HG02981 (cell line): ENCODE data around the gene OSBPL6.
"Not testable (repeated sequence)": the region's sequence is repeated elsewhere in the genome, so short reads cannot be mapped to it uniquely, and the experiment has no call there.

Source experiments
- ATAC-seq: cut with Tn5 transposase; IDR thresholded peaks from one replicate; pipeline ENCODE4 v1.9.1; 2021; ENCODE audit warnings: mild to moderate bottlenecking, moderate library complexity; ENCODE audit not compliant: unreplicated experiment

OSBPL6 gene

GRCh38 chr2:178422097-178422496 is 227.8 kb downstream of the OSBPL6 start:
- no peak for ATAC-seq

GRCh38 chr2:178423746-178424145 is 229.4 kb downstream of the OSBPL6 start:
- not testable (repeated sequence) for ATAC-seq

- ATAC-seq, result no peak
Observed at GRCh38 chr2:178425255-178425827, 231.0 kb downstream of the OSBPL6 start.

GRCh38 chr2:178426388-178426787 is 232.1 kb downstream of the OSBPL6 start:
- ATAC-seq, result no peak

GRCh38 chr2:178427458-178427857 is 233.1 kb downstream of the OSBPL6 start:
- ATAC-seq, result no peak

GRCh38 chr2:178428396-178428806 is 234.1 kb downstream of the OSBPL6 start:
- ATAC-seq, result no peak

GRCh38 chr2:178429336-178429735 is 235.0 kb downstream of the OSBPL6 start:
- no peak for ATAC-seq

- no peak for ATAC-seq
Observed at GRCh38 chr2:178436662-178437061, 242.3 kb downstream of the OSBPL6 start.

- no peak for ATAC-seq
Observed at GRCh38 chr2:178441426-178441825, 247.1 kb downstream of the OSBPL6 start.

- no peak for ATAC-seq
Observed at GRCh38 chr2:178448968-178449661, 254.8 kb downstream of the OSBPL6 start.

GRCh38 chr2:178449700-178450523 is 255.6 kb downstream of the OSBPL6 start:
- no peak for ATAC-seq

- ATAC-seq, result peak; percentile 52
Observed at GRCh38 chr2:178450524-178450773, 256.1 kb downstream of the OSBPL6 start.

GRCh38 chr2:178450774-178451525 is 256.6 kb downstream of the OSBPL6 start, which contains the start of the genes PJVK and PRKRA:
PJVK (plus strand) TSS chr2:178451378; CDS start chr2:178453410, 2,032 bp downstream.
PRKRA (minus strand) TSS chr2:178451175; CDS start chr2:178451030, 145 bp downstream.
- peak; percentile 83 for ATAC-seq

- ATAC-seq, result no peak
Observed at GRCh38 chr2:178452334-178452733, 258.0 kb downstream of the OSBPL6 start.
